H9 (cell line): ENCODE results near the gene ZNF385D. TPM values are rescaled to one million over a fixed set of nuclear protein-coding genes. Genes with fewer than 3 reads are reported as not detected.

ENCODE experiments used
- DNase-seq: peaks from one replicate; pipeline ENCODE4 v3.0.0-alpha.2; 2017
- H2AFZ ChIP-seq: one replicate; pipeline ENCODE4 v1.6.1; 2013; ENCODE audit warnings: mild to moderate bottlenecking, low read length, control low read depth, moderate library complexity
- H2AK5ac ChIP-seq: 2 replicates; pipeline ENCODE4 v1.6.1; 2013; ENCODE audit warnings: low read length, control low read depth, mixed read lengths; ENCODE audit not compliant: insufficient read length
- H2BK120ac ChIP-seq: one replicate; pipeline ENCODE4 v1.6.1; 2013; ENCODE audit warnings: low read depth, mild to moderate bottlenecking, low read length, control low read depth, inconsistent platforms; ENCODE audit not compliant: poor library complexity, severe bottlenecking
- H2BK12ac ChIP-seq: 2 replicates; pipeline ENCODE4 v1.6.1; 2013; ENCODE audit warnings: low read length, control low read depth, mixed read lengths, low read depth; ENCODE audit not compliant: insufficient read length
- H2BK15ac ChIP-seq: 2 replicates; pipeline ENCODE4 v1.6.1; 2013; ENCODE audit warnings: low read depth, low read length, control low read depth
- H2BK20ac ChIP-seq: one replicate; pipeline ENCODE4 v1.6.1; 2013; ENCODE audit warnings: low read depth, mild to moderate bottlenecking, low read length, control low read depth, inconsistent platforms; ENCODE audit not compliant: poor library complexity, severe bottlenecking
- H2BK5ac ChIP-seq: 2 replicates; pipeline ENCODE4 v1.6.1; 2013; ENCODE audit warnings: low read length, control low read depth, mixed read lengths; ENCODE audit not compliant: insufficient read length
- H3K14ac ChIP-seq: 2 replicates; pipeline ENCODE4 v1.6.1; 2013; ENCODE audit warnings: low read length, control low read depth; ENCODE audit not compliant: insufficient read depth
- H3K18ac ChIP-seq: 2 replicates; pipeline ENCODE4 v1.6.1; 2013; ENCODE audit warnings: low read depth, mild to moderate bottlenecking, mixed read lengths, low read length, control low read depth; ENCODE audit not compliant: insufficient read length
- H3K23ac ChIP-seq: 2 replicates; pipeline ENCODE4 v1.6.1; 2013; ENCODE audit warnings: low read length, control low read depth, mixed read lengths, low read depth; ENCODE audit not compliant: insufficient read length
- H3K23me2 ChIP-seq: 2 replicates; pipeline ENCODE4 v1.6.1; 2013; ENCODE audit warnings: low read depth, mild to moderate bottlenecking, mixed read lengths, low read length, control low read depth; ENCODE audit not compliant: insufficient read length, poor library complexity, severe bottlenecking
- H3K27ac ChIP-seq: 2 replicates; pipeline ENCODE4 v1.5.1; 2013; ENCODE audit warnings: low read length, control low read depth, mixed read lengths, low read depth; ENCODE audit not compliant: insufficient read length
- H3K27me3 ChIP-seq: 2 replicates; pipeline ENCODE4 v1.6.1; 2013; ENCODE audit warnings: low read length, control low read depth, inconsistent platforms; ENCODE audit not compliant: insufficient read depth
- H3K4ac ChIP-seq: 2 replicates; pipeline ENCODE4 v1.6.1; 2013; ENCODE audit warnings: low read depth, mild to moderate bottlenecking, control low read depth, inconsistent platforms, low read length, moderate library complexity
- H3K4me1 ChIP-seq: 2 replicates; pipeline ENCODE4 v1.6.1; 2013; ENCODE audit warnings: low read length, control low read depth, inconsistent platforms; ENCODE audit not compliant: insufficient read depth
- H3K4me2 ChIP-seq: 2 replicates; pipeline ENCODE4 v1.6.1; 2013; ENCODE audit warnings: low read length, control low read depth, mixed read lengths; ENCODE audit not compliant: insufficient read length, insufficient read depth
- H3K56ac ChIP-seq: 2 replicates; pipeline ENCODE4 v1.6.1; 2013; ENCODE audit warnings: low read depth, mild to moderate bottlenecking, mixed read lengths, low read length, control low read depth; ENCODE audit not compliant: insufficient read length
- H3K79me1 ChIP-seq: 2 replicates; pipeline ENCODE4 v1.6.1; 2013; ENCODE audit warnings: low read depth, mild to moderate bottlenecking, moderate library complexity, low read length, control low read depth, inconsistent platforms; ENCODE audit not compliant: insufficient read depth, poor library complexity, severe bottlenecking
- H3K79me2 ChIP-seq: 2 replicates; pipeline ENCODE4 v1.6.1; 2013; ENCODE audit warnings: low read length, control low read depth, inconsistent platforms; ENCODE audit not compliant: insufficient read depth
- H3K9ac ChIP-seq: 2 replicates; pipeline ENCODE4 v1.6.1; 2013; ENCODE audit warnings: low read length, control low read depth, mixed read lengths; ENCODE audit not compliant: insufficient read length; ENCODE audit errors: extremely low read depth
- H3K9me3 ChIP-seq: one replicate; pipeline ENCODE4 v1.6.1; 2013; ENCODE audit warnings: low read depth, low read length, inconsistent platforms; ENCODE audit not compliant: control insufficient read depth
- H3T11ph ChIP-seq: one replicate; pipeline ENCODE4 v1.6.1; 2013; ENCODE audit warnings: mild to moderate bottlenecking, low read length, control low read depth, inconsistent platforms
- H4K20me1 ChIP-seq: one replicate; pipeline ENCODE4 v1.6.1; 2013; ENCODE audit not compliant: control insufficient read depth, insufficient read length, insufficient read depth
- H4K5ac ChIP-seq: 2 replicates; pipeline ENCODE4 v1.6.1; 2013; ENCODE audit warnings: low read depth, mild to moderate bottlenecking, mixed read lengths, low read length, control low read depth; ENCODE audit not compliant: insufficient read length
- H4K8ac ChIP-seq: replicated peaks from 2 replicates; pipeline ENCODE4 v1.6.1; 2013; ENCODE audit warnings: low read length, control low read depth, mixed read lengths, low read depth; ENCODE audit not compliant: insufficient read length
- H4K91ac ChIP-seq: 2 replicates; pipeline ENCODE4 v1.6.1; 2013; ENCODE audit warnings: low read depth, mild to moderate bottlenecking, moderate library complexity, mixed read lengths, low read length, control low read depth; ENCODE audit not compliant: insufficient read length
- H3K27ac Mint-ChIP-seq, 3 experiments: 2 replicates in 2 of 3; 3 replicates in 1 of 3; pipeline ENCODE4 v1.8.0; 2020 to 2021; ENCODE audit warnings: mixed read lengths in 3 of 3, mild to moderate bottlenecking in 1 of 3, moderate library complexity in 1 of 3
- H3K27me3 Mint-ChIP-seq: 2 replicates; pipeline ENCODE4 v1.8.0; 2021; ENCODE audit warnings: low read depth, mild to moderate bottlenecking, moderate library complexity, mixed read lengths
- H3K36me3 Mint-ChIP-seq, 3 experiments: 2 replicates in 2 of 3; 3 replicates in 1 of 3; pipeline ENCODE4 v1.8.0; 2020 to 2021; ENCODE audit warnings: low read depth in 3 of 3, mixed read lengths in 3 of 3; ENCODE audit not compliant: insufficient read depth in 1 of 3
- H3K4me1 Mint-ChIP-seq, 2 experiments: 2 replicates each; pipeline ENCODE4 v1.8.0; 2020; ENCODE audit warnings: mixed read lengths in 2 of 2
- H3K4me3 Mint-ChIP-seq, 2 experiments: 2 replicates in 1 of 2; 3 replicates in 1 of 2; pipeline ENCODE4 v1.8.0; 2020 to 2021; ENCODE audit warnings: mild to moderate bottlenecking in 2 of 2, mixed read lengths in 2 of 2, moderate library complexity in 1 of 2
- H3K9me3 Mint-ChIP-seq, 2 experiments: 2 replicates in 1 of 2; 3 replicates in 1 of 2; pipeline ENCODE4 v1.8.0; 2020; ENCODE audit warnings: mild to moderate bottlenecking in 2 of 2, mixed read lengths in 2 of 2, moderate library complexity in 1 of 2
- CTCF ChIP-seq: fragments of 200-600 bp; sonication (generic); conservative IDR thresholded peaks from 3 replicates; pipeline ENCODE4 v1.8.0; 2021; ENCODE audit warnings: antibody characterized with exemption, mild to moderate bottlenecking
- WGBS: extraction: QIAGEN DNeasy Blood & Tissue Kit; methylation state at CpG from one replicate; pipeline ENCODE4 v1.1.7; 2013; ENCODE audit warnings: missing lambda C conversion rate, low lambda C conversion rate, mixed read lengths; ENCODE audit not compliant: insufficient read length; ENCODE audit errors: extremely low coverage; 5-methylcytosine and 5-hydroxymethylcytosine counted together
- total RNA-seq: library from RNA; stranded (reverse); gene quantifications from 2 replicates; pipeline ENCODE4 v1.2.1, GENCODE V29; 2021

The ZNF385D gene
- total RNA-seq, 1 experiment from 2014 or later = 1.5 TPM

- Histone ChIP-seq H3T11ph (no peak overlapping the region), H4K8ac (no peak overlapping the region), H2AK5ac (no peak overlapping the region), H3K4me1 (peaks cover 4% of the 10 kb centered on the region), H3K79me1 (no peaks in the 10 kb centered on the region), H3K23me2 (no peaks in the 10 kb centered on the region), H2BK12ac (no peak overlapping the region), H3K9me3 (no peaks in the 10 kb centered on the region), H2BK5ac (no peak overlapping the region), H3K14ac (no peak overlapping the region), H3K4me2 (no peak overlapping the region), H3K27ac (no peak overlapping the region), H3K79me2 (no peaks in the 10 kb centered on the region), H2BK20ac (no peak overlapping the region), H3K4ac (no peak overlapping the region), H3K27me3 (no peaks in the 10 kb centered on the region), H2BK120ac (no peak overlapping the region), H2BK15ac (no peak overlapping the region), H3K23ac (no peak overlapping the region), H4K20me1 (no peaks in the 10 kb centered on the region), H3K9ac (no peak overlapping the region), H2AFZ (no peak overlapping the region), H4K5ac (no peak overlapping the region), H3K18ac (no peak overlapping the region), H3K56ac (no peak overlapping the region), H4K91ac (no peak overlapping the region)
- Mint-ChIP-seq H3K36me3 (no peaks in the 10 kb centered on the region), H3K4me1 (peaks cover 7 to 11% of the 10 kb centered on the region in 2 experiments), H3K9me3 (no peaks in the 10 kb centered on the region), H3K27ac (no peak overlapping the region), H3K4me3 (no peak overlapping the region), H3K27me3 (no peaks in the 10 kb centered on the region)
- DNase-seq = no peak
- no peak for TF ChIP-seq CTCF
- WGBS = no CpG with 5 or more reads among the region's 3 CpGs
Measured at GRCh38 chr3:21673393-21673792, 77.6 kb downstream of the ZNF385D start.
